Dedifferentiated amniotic fluid mesenchymal stem cell (primary cell): ENCODE data around the gene MPZ.
"Not testable (repeated sequence)": the region's sequence is repeated elsewhere in the genome, so short reads cannot be mapped to it uniquely, and the experiment has no call there.

Experiments used
- DNase-seq: peaks from one replicate; pipeline ENCODE4 v3.0.0-alpha.2; 2016; ENCODE audit errors: extremely low spot score

The MPZ gene

GRCh38 chr1:161309868-161310267 is at the start of gene MPZ:
TSS of gene MPZ (minus strand) at chr1:161309968. CDS start at chr1:161309905, 63 bp downstream.
- DNase-seq, result no peak

GRCh38 chr1:161359291-161359690 is 49.5 kb upstream of the MPZ start:
- DNase-seq, result no peak

GRCh38 chr1:161357073-161357472 is 47.3 kb upstream of the MPZ start:
- DNase-seq, result no peak

GRCh38 chr1:161351482-161351881 is 41.7 kb upstream of the MPZ start:
- DNase-seq, result no peak

- DNase-seq, result no peak
Measured at GRCh38 chr1:161350671-161351070, 40.9 kb upstream of the MPZ start.

GRCh38 chr1:161342821-161343220 is 33.1 kb upstream of the MPZ start:
- DNase-seq, result no peak

- no peak for DNase-seq
Measured at GRCh38 chr1:161342177-161342576, 32.4 kb upstream of the MPZ start.

- no peak for DNase-seq
Measured at GRCh38 chr1:161335796-161336195, 26.0 kb upstream of the MPZ start.

GRCh38 chr1:161333166-161333565 is 23.4 kb upstream of the MPZ start:
- DNase-seq, result no peak

GRCh38 chr1:161330346-161330745 is 20.6 kb upstream of the MPZ start:
- no peak for DNase-seq

GRCh38 chr1:161324020-161324419 is 14.3 kb upstream of the MPZ start:
- no peak for DNase-seq

- DNase-seq, result not testable (repeated sequence)
Measured at GRCh38 chr1:161315841-161316674, 6.3 kb upstream of the MPZ start.

- peak; percentile 89 for DNase-seq
Measured at GRCh38 chr1:161314201-161314981, 4.6 kb upstream of the MPZ start, which contains the start of gene SDHC. TSS of gene SDHC (plus strand) at chr1:161314381. CDS start at chr1:161314406, 25 bp downstream.

GRCh38 chr1:161313554-161314200 is 3.9 kb upstream of the MPZ start:
- DNase-seq, result no peak

GRCh38 chr1:161311595-161312181 is 1.9 kb upstream of the MPZ start:
- no peak for DNase-seq

GRCh38 chr1:161307892-161308638 is 1.7 kb downstream of the MPZ start:
- DNase-seq, result no peak

- no peak for DNase-seq
Measured at GRCh38 chr1:161307230-161307768, 2.5 kb downstream of the MPZ start.

GRCh38 chr1:161305867-161306519 is 3.8 kb downstream of the MPZ start:
- DNase-seq, result no peak

- no peak for DNase-seq
Measured at GRCh38 chr1:161304927-161305866, 4.6 kb downstream of the MPZ start.
